Measurements from ENCODE around the gene BTBD17. TPM values are rescaled to one million over a fixed set of nuclear protein-coding genes. Genes with fewer than 3 reads are reported as not detected.

Gene BTBD17
- total RNA-seq, 1 donor from 2014 or later = not detected

- peaks cover 4% of the 10 kb centered on the region for H3K27me3 ChIP-seq (ENCODE audit: control insufficient read depth, insufficient read depth, low read length)
- no peak for FAIRE-seq
- peak; percentile 44 for DNase-seq (ENCODE audit: low read depth)
These were observed 6.8 kb upstream of the BTBD17 start for GRCh38 chr17:74368341-74369081.

GRCh38 chr17:74367206-74367605, 5.5 kb upstream of the BTBD17 start, which contains the start of gene GPR142:
Gene GPR142, plus strand, starts transcription at chr17:74367506. Its CDS starts 2,035 bp downstream, at chr17:74369541.
- no peak for DNase-seq (ENCODE audit: low read depth)
- TF ChIP-seq CTCF (IDR thresholded peaks at IDR 0.05; ENCODE audit: insufficient read depth, low read length, severe bottlenecking) = no peak
- Histone ChIP-seq H3K27me3 (ENCODE audit: control insufficient read depth, insufficient read depth, low read length) (peaks cover 4% of the 10 kb centered on the region), H3K4me3 (ENCODE audit: low read depth, low read length) (no peak within 1 kb of the TSS), H3K36me3 (ENCODE audit: control insufficient read depth, insufficient read depth, low read length) (no peaks in the 10 kb centered on the region)
- FAIRE-seq = no peak

More at GRCh38 chr17:74368341-74369081, 6.8 kb upstream of the BTBD17 start:
- no peaks in the 10 kb centered on the region for H3K36me3 ChIP-seq (ENCODE audit: control insufficient read depth, insufficient read depth, low read length)
- peak; percentile 97 for TF ChIP-seq CTCF (IDR thresholded peaks at IDR 0.05; ENCODE audit: insufficient read depth, low read length, severe bottlenecking)
- H3K4me3 ChIP-seq (ENCODE audit: low read depth, low read length) = no peak overlapping the region

GRCh38 chr17:74362810-74363498, 1.3 kb upstream of the BTBD17 start:
- Histone ChIP-seq H3K36me3 (ENCODE audit: control insufficient read depth, insufficient read depth, low read length) (no peaks in the 10 kb centered on the region), H3K27me3 (ENCODE audit: control insufficient read depth, insufficient read depth, low read length) (peaks cover 19% of the 10 kb centered on the region), H3K4me3 (ENCODE audit: low read depth, low read length) (no peak overlapping the region)
- DNase-seq (ENCODE audit: low read depth) = no peak
- FAIRE-seq = no peak
- no peak for TF ChIP-seq CTCF (IDR thresholded peaks at IDR 0.05; ENCODE audit: insufficient read depth, low read length, severe bottlenecking)

GRCh38 chr17:74362069-74362405, 369 bp upstream of the BTBD17 start:
- Histone ChIP-seq H3K27me3 (ENCODE audit: control insufficient read depth, insufficient read depth, low read length) (peaks cover 24% of the 10 kb centered on the region), H3K4me3 (ENCODE audit: low read depth, low read length) (no peak overlapping the region), H3K36me3 (ENCODE audit: control insufficient read depth, insufficient read depth, low read length) (no peaks in the 10 kb centered on the region)
- DNase-seq (ENCODE audit: low read depth) = no peak
- TF ChIP-seq CTCF (IDR thresholded peaks at IDR 0.05; ENCODE audit: insufficient read depth, low read length, severe bottlenecking) = no peak
- no peak for FAIRE-seq

- no peak overlapping the region for H3K4me3 ChIP-seq (ENCODE audit: low read depth, low read length)
- H3K36me3 ChIP-seq (ENCODE audit: control insufficient read depth, insufficient read depth, low read length) = no peaks in the 10 kb centered on the region
- DNase-seq (ENCODE audit: low read depth) (no peak), FAIRE-seq (no peak)
- peaks cover 28% of the 10 kb centered on the region for H3K27me3 ChIP-seq (ENCODE audit: control insufficient read depth, insufficient read depth, low read length)
- no peak for TF ChIP-seq CTCF (IDR thresholded peaks at IDR 0.05; ENCODE audit: insufficient read depth, low read length, severe bottlenecking)
These were observed 804 bp downstream of the BTBD17 start for GRCh38 chr17:74360899-74361229.

All from bronchial epithelial cell (primary cell).